Measurements from ENCODE around the gene LCMT1.

Gene LCMT1

DNA sequence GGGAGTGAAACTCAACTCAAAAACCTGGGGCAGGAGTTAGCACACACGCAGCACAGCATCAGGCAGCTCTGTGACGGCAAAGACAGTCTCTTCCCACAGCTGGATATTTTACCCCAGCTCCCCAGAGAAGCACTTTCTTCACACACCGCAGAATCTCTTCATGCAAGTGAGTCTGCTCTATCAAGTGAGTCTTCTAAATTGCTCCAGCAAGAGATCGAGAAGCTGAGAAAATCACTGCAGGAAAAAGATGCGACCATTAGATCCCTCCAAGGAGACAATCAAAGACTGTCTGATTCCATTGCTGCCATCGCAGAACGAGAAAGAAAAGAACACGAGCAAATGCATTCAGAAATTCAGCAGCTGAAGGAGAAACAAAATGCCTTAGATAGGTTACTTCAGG is 16.9 kb upstream of the LCMT1 start:
- H3K27ac ChIP-seq = no peak overlapping the region
- TF ChIP-seq CTCF (IDR thresholded peaks at IDR 0.05) = no peak
- DNase-seq (ENCODE audit: low spot score) = no peak
- H3K4me3 ChIP-seq = no peak overlapping the region

- TF ChIP-seq CTCF (IDR thresholded peaks at IDR 0.05) = no peak
- no peak for DNase-seq (ENCODE audit: low spot score)
- Histone ChIP-seq H3K4me3 (no peak overlapping the region), H3K27ac (no peak overlapping the region)
Observed at GRCh38 chr16:25095636-25096035, 15.9 kb upstream of the LCMT1 start.

DNA sequence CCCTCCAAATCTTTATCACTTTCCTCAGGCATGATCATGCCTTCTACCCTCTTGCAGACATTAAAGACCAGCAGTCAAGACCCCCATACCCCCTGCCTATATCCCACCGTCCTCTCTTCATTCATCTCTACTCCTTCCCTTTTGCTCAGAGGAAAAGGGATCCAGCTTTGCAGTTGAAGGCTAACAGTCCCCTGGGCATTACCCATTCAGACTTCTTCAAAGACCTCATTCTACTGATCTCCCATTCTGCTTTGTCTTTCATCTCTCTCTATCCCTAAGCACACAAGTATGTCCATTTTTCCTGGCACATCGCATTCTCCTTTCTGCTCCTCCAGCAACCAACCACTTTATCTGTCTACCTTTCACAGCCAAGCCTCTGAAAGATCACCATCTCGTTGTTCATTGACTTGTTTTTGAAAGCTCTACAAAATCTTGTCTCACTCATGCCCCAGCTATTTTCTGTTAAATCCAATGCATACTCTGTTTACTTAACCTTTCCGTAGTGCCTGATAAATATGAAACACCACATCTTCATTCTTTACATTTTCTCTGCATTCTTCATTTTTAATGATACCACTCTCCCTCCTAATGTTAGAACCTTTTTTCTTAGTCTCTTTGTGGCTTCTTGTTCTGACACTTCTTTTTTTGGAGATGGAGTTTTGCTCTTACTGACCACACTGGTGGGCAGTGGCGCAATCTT is 14.1 kb upstream of the LCMT1 start:
- no peak for TF ChIP-seq CTCF (IDR thresholded peaks at IDR 0.05)
- H3K4me3 ChIP-seq = no peak overlapping the region
- DNase-seq (ENCODE audit: low spot score) = no peak
- H3K27ac ChIP-seq = no peak overlapping the region

- TF ChIP-seq CTCF (IDR thresholded peaks at IDR 0.05) = no peak
Observed at GRCh38 chr16:25100511-25100910, 11.0 kb upstream of the LCMT1 start.

DNA sequence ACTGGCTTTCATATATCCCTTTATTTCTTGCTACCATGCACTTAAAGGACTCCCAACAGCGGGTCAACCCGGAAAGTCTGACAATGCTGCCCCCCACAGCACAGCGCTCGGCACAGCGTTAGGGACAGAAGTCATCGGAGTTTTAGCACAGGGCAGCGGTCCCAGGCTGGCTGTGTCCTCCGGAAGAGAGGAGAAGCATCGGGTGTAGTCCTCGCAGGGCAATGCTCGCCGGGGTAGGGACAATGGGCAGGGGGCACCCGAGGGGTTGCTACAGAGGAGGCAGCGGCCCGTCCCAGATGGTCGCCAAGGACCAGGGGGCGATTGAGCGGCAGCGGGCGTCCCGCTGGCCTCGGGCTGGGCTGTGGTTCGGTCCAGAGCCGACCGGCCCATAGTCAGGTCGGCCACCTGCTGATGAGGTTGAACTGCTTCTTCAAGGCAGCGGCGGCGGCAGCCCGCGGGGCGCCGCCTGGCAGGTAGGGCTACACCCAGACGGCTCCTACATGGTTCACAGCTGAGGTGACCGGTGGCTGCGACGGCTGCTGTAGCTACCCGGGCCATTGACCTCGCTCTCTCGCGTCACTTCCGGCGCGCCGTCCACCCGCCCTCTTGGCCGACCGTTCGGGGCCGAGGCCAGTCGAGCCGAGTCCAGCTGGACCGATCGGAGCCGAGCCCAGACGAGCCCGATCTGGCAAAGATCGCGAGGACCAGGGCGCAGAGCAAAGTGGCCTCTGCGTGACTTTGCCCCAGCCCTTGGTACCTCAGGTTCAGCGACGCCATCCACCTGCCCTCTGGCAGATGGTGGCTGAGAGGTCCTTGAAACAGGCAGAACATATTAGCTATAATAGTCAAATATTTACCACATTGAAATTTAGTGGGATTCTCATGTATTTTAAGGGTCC is 4.7 kb upstream of the LCMT1 start:
- peak overlapping the region; percentile 93 for H3K4me3 ChIP-seq
- DNase-seq (ENCODE audit: low spot score) = peak; percentile 98
- no peak for TF ChIP-seq CTCF (IDR thresholded peaks at IDR 0.05)

More at GRCh38 chr16:25100511-25100910, 11.0 kb upstream of the LCMT1 start:
- Histone ChIP-seq H3K27ac (no peak overlapping the region), H3K4me3 (no peak overlapping the region)
- DNase-seq (ENCODE audit: low spot score) = no peak

GRCh38 chr16:25107466-25107792 is 4.1 kb upstream of the LCMT1 start:
- Histone ChIP-seq H3K27ac (peak overlapping the region; percentile 72 to 93), H3K4me3 (peak overlapping the region; percentile 93)
- TF ChIP-seq CTCF (IDR thresholded peaks at IDR 0.05) = no peak
- DNase-seq (ENCODE audit: low spot score) = no peak

More for the DNA sequence above, 4.7 kb upstream of the LCMT1 start:
- peak overlapping the region; percentile 72 to 93 for H3K27ac ChIP-seq

Data from coronary artery (tissue), 2 donors.